LNCaP clone FGC (cell line): ENCODE data around the gene UGGT2.

ENCODE experiments used
- DNase-seq: peaks from one replicate; pipeline ENCODE4 v3.0.0-alpha.2; 2011; ENCODE audit warnings: low read depth
- H3K4me3 ChIP-seq: 2 replicates; pipeline ENCODE4 v1.5.1; 2011; ENCODE audit warnings: mild to moderate bottlenecking, low read depth, low read length, control low read depth
- TF ChIP-seq, protein P1 (sequence below): IDR thresholded peaks from 2 replicates; pipeline ENCODE4 v1.5.1; 2012; ENCODE audit warnings: mild to moderate bottlenecking; ENCODE audit not compliant: control insufficient read depth, insufficient read depth; ENCODE audit errors: extremely low read depth

UGGT2 gene

DNA sequence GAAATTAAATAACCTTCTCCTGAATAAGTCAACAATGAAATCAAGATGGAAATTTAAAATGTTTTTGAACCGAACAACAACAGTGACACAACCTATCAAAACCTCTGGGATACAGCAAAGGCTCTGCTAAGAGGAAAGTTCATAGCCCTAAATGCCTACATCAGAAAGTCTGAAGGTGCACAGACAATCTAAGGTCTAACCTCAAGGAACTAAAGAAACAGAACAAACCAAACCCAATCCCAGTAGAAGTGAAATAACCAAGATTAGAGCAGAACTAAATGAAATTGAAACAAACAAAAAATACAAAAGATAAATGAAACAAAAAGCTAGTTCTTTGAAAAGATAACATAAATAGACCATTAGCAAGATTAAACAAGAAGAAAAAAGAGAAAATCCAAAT lies 9.0 kb downstream of the UGGT2 start:
- TF ChIP-seq, protein P1, sequence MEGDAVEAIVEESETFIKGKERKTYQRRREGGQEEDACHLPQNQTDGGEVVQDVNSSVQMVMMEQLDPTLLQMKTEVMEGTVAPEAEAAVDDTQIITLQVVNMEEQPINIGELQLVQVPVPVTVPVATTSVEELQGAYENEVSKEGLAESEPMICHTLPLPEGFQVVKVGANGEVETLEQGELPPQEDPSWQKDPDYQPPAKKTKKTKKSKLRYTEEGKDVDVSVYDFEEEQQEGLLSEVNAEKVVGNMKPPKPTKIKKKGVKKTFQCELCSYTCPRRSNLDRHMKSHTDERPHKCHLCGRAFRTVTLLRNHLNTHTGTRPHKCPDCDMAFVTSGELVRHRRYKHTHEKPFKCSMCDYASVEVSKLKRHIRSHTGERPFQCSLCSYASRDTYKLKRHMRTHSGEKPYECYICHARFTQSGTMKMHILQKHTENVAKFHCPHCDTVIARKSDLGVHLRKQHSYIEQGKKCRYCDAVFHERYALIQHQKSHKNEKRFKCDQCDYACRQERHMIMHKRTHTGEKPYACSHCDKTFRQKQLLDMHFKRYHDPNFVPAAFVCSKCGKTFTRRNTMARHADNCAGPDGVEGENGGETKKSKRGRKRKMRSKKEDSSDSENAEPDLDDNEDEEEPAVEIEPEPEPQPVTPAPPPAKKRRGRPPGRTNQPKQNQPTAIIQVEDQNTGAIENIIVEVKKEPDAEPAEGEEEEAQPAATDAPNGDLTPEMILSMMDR: no peak
- H3K4me3 ChIP-seq: no peak overlapping the region
- no peak for DNase-seq

DNA sequence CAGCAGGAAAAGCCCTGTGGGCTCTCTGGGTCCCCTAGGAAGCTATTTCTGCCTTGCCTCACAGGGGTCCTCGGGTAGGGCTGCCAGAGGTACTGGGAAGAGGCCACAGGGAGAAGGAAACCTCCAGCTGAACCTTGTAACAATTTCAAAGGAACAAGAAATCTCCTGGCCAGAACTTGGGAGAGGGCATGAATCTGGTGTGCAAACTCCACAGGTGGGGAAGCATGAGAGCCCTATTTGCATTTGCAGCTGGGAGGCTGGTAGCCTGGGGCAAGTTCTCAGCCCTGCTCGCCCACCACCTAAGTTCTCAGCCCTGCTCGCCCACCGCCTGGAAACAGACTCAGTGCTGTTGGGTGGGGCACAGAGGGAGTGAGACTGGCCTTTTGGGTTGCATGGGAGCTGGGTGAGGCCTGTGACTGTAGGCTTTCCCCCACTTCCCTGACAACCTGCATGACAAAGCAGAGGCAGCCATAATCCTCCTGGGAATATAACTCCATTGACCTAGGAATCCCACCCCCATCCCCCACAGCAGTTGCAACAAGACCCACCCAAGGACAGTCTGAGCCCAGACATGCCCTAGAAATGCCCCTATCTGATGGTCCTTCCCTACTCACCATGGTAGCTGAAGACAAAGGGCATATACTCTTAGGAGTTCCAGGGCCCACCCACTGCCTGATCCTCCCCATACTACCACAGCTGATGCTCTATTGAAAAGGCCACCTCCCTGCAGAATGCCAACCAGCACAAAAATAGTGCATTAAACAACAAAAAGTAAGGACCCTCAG lies 11.7 kb downstream of the UGGT2 start:
- DNase-seq: no peak
- TF ChIP-seq, protein P1: no peak
- H3K4me3 ChIP-seq: no peak overlapping the region

DNA sequence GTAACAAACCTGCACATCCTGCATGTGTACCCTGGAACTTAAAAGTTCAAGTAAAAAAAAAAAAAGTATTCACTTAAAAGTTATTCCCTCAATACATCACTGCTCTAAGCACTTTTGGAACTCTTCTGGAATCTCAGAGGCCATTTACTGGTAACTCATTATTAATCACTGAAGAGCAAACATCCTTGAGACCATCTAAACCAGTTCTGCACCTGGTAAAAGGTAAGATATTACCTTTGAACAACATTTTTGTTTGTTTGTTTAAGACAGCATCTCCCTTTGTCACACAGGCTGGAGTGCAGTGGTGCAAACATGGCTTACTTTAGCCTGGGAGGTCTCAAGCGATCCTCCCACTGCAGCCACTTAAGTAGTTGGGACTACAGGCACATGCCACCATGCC lies 16.7 kb downstream of the UGGT2 start:
- DNase-seq: no peak
- TF ChIP-seq, protein P1: no peak
- no peak overlapping the region for H3K4me3 ChIP-seq

DNA sequence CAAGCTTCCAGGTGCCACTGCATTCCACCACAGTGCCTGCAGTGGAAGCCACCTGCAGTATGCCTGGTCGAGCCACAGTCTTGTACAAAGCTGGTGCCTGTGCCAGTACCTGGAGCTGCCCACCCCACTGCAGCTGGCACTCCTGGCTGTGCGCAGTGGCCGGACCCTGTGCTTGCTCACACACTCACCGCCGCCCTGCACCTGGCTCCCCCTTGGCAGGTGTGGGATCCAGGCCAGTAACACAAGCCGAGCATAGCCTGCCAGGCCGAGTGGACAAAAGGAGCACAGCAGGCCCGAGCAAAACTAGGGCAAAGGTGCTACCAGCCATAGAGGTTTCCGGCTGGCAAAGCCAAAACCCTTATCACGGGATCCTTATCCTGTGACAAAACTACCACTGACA lies 18.5 kb downstream of the UGGT2 start:
- DNase-seq: no peak
- TF ChIP-seq, protein P1: no peak
- H3K4me3 ChIP-seq: no peak overlapping the region

DNA sequence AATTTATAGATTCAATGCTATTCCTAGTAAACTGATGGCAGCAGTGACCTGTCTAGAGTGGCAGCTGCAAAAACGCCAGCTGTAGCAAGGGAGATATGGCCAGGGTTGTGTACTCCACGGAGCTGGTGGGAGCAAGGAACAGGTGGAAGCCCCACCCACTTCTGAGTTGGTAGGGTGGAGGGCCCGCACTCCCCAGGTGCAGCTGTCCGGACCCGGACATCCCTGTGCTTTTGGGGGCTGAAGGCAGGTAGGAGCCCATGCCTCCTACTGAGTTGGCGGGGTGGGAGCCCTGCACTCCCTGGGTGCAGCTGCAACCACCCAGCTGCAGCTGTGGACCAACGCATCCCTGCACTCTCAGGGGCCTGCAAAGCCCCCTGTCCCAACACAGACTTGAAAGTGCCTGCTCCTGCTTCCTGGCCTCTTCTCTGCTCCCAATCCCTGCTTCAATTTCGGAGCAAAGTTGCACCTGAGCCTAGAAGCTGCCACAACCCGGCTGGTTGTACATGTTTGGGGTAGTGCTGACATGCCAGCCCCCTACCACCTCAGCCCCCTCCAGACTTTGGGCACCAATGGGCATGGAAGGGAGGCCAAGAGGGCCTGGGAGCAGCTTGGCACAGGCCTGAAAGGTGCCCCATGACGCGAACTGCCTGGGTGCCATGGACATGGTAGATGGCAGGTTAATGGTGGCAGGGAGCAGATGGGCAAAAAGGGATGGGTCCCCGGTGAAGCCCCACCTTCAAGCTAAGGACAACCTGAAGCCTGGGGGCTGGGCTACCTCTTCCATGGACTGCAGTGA lies 19.8 kb downstream of the UGGT2 start:
- H3K4me3 ChIP-seq: no peak overlapping the region
- DNase-seq: no peak
- TF ChIP-seq, protein P1: no peak

DNA sequence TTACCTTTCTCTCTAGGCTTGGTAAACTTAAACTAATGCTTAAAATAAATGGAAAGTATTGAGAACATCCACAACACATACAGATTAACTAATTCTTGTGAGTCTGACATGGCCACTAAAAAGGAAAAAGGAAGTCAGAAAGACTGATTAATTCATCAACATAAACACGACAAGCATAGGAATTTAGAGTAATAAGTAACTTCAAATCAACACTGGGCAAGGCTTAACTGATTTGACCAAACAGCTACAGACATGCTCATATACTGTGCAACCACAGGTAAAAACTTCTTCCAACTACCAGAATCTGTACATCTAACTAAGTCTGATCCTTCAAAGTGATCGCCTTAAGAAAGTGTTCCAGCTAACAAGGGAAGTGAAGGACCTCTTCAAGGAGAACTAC lies 20.5 kb downstream of the UGGT2 start:
- no peak overlapping the region for H3K4me3 ChIP-seq
- TF ChIP-seq, protein P1: no peak
- no peak for DNase-seq

DNA sequence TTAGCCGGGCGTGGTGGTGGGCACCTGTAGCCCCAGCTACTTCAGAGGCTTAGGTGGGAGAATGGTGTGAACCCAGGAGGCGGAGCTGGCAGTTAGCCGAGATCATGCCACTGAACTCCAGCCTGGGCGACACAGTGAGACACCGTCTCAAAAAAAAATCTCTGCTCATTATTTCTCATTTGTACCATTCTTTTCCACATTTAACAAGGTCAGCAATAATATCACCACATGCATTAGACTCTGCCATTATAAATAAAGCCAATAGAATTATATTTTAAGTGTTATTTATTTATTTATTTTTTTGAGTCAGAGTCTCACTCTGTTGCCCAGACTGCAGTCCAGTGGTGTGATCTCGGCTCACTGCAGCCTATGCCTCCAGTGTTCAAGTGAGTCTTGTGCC lies 24.2 kb downstream of the UGGT2 start:
- no peak overlapping the region for H3K4me3 ChIP-seq
- DNase-seq: no peak
- TF ChIP-seq, protein P1: no peak
